KMS-11 (cell line): ENCODE results near the gene UBE2L6.
A peak's percentile ranks its signal among the peaks of the same experiment; 100 is the strongest.

Experiments used
- H2AFZ ChIP-seq: fragments of 200-600 bp; sonication (generic); 2 replicates; pipeline ENCODE4 v1.6.1; 2016; ENCODE audit warnings: antibody characterized with exemption, mixed run types, low read depth
- H3K27ac ChIP-seq: fragments of 200-600 bp; sonication (generic); 2 replicates; pipeline ENCODE4 v1.6.1; 2016; ENCODE audit warnings: mild to moderate bottlenecking, mixed run types
- H3K27me3 ChIP-seq: fragments of 200-600 bp; sonication (generic); 2 replicates; pipeline ENCODE4 v1.6.1; 2017; ENCODE audit warnings: mild to moderate bottlenecking, low read depth, mixed run types, moderate library complexity; ENCODE audit not compliant: insufficient read depth
- H3K36me3 ChIP-seq: fragments of 200-600 bp; sonication (generic); 2 replicates; pipeline ENCODE4 v1.6.1; 2017; ENCODE audit warnings: mild to moderate bottlenecking, mixed run types; ENCODE audit not compliant: insufficient read depth
- H3K4me1 ChIP-seq: fragments of 200-600 bp; sonication (generic); 2 replicates; pipeline ENCODE4 v1.6.1; 2016; ENCODE audit warnings: mild to moderate bottlenecking, low read depth, mixed run types; ENCODE audit not compliant: poor library complexity, severe bottlenecking
- H3K4me2 ChIP-seq: fragments of 200-600 bp; sonication (generic); 2 replicates; pipeline ENCODE4 v1.7.0; 2016; ENCODE audit warnings: mild to moderate bottlenecking, mixed run types
- H3K4me3 ChIP-seq: fragments of 200-600 bp; sonication (generic); IDR thresholded peaks from 2 replicates; pipeline ENCODE4 v1.6.1; 2017; ENCODE audit warnings: low read depth, low read length, mixed read lengths; ENCODE audit not compliant: insufficient read depth
- H3K79me2 ChIP-seq: fragments of 200-600 bp; sonication (generic); 2 replicates; pipeline ENCODE4 v1.6.1; 2016; ENCODE audit warnings: low read depth, mixed run types; ENCODE audit not compliant: insufficient read depth
- H3K9ac ChIP-seq: fragments of 200-600 bp; sonication (generic); 2 replicates; pipeline ENCODE4 v1.6.1; 2016; ENCODE audit warnings: mild to moderate bottlenecking, mixed run types
- H4K20me1 ChIP-seq: fragments of 200-600 bp; sonication (generic); 2 replicates; pipeline ENCODE4 v1.6.1; 2016; ENCODE audit warnings: mild to moderate bottlenecking, mixed run types; ENCODE audit not compliant: insufficient read depth
- TF ChIP-seq, protein P1 (sequence below): fragments of 200-600 bp; sonication (generic); conservative IDR thresholded peaks from 2 replicates; pipeline ENCODE4 v1.6.1; 2017; ENCODE audit warnings: low read depth, mild to moderate bottlenecking, antibody characterized with exemption, low read length, moderate library complexity, mixed read lengths

The UBE2L6 gene

DNA sequence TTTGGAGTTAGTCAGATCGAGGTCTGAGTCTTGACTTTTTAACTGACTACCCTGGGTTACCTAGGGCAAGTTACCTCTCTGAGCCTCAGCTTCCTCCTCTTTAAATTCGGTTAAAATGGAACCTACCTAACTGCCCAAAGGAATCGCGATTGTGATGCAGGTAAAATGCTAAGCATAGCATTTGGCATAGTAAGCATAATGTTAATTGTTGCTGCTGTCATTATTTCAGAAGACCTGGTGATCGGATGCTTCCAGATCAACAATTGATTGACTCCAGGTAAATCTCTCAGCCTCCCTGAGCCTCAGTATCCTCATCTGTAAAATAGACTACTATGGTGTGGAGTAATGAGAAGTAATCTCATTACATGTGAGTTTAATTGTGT, 51.4 kb downstream of the UBE2L6 start:
- no peaks in the 10 kb centered on the region for H3K36me3 ChIP-seq
- H3K4me3 ChIP-seq, result no peak overlapping the region
- peak overlapping the region; percentile 77 for H3K4me2 ChIP-seq
- no peaks in the 10 kb centered on the region for H3K79me2 ChIP-seq
- H3K27ac ChIP-seq, result no peak overlapping the region
- peak overlapping the region; percentile 67; the same call in 1 of the 2 replicates for H3K9ac ChIP-seq
- no peaks in the 10 kb centered on the region for H4K20me1 ChIP-seq
- TF ChIP-seq, protein P1, sequence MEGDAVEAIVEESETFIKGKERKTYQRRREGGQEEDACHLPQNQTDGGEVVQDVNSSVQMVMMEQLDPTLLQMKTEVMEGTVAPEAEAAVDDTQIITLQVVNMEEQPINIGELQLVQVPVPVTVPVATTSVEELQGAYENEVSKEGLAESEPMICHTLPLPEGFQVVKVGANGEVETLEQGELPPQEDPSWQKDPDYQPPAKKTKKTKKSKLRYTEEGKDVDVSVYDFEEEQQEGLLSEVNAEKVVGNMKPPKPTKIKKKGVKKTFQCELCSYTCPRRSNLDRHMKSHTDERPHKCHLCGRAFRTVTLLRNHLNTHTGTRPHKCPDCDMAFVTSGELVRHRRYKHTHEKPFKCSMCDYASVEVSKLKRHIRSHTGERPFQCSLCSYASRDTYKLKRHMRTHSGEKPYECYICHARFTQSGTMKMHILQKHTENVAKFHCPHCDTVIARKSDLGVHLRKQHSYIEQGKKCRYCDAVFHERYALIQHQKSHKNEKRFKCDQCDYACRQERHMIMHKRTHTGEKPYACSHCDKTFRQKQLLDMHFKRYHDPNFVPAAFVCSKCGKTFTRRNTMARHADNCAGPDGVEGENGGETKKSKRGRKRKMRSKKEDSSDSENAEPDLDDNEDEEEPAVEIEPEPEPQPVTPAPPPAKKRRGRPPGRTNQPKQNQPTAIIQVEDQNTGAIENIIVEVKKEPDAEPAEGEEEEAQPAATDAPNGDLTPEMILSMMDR, result no peak
- peaks cover 14% of the 10 kb centered on the region for H3K4me1 ChIP-seq
- H2AFZ ChIP-seq, result peak overlapping the region; percentile 99
- H3K27me3 ChIP-seq, result no peaks in the 10 kb centered on the region

DNA sequence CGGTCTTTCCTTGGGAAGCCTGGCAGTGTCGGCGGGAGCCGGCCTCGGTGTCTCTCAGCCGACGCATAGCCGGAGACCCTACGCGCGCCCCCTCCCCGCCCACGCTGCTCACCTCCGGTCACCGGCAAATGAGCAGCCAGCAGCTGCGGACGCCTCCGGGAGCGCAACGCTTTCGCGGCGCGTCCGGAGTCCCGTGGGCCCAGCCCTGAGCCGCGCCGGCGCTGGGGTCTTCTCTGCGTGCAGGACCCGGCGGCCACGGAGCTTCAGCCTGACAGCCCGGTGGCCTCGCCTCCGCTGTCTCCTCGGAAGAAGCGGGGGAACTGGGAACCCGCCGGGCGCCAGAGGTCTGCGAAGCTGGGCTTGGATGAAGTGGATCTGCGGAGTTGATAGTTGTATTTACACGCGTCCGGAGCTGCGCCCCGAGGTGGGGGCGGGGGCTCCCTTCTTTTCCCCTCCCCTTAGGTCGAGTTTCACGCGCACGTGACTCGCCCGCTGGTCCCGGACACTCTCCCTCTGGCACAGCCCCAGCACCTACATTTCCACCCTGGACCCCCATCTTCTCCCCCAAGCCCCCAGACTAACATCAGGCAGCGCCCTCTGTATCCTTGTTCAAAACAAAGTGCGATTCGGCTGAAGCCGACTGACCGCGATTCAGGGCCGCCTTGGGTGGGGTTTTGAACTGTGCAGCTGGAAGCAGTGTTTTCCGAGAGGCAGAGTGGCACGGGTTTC, 52.0 kb downstream of the UBE2L6 start, which contains the start of gene SLC43A1:
Gene SLC43A1 (minus strand): TSS at position 371 of the 729 bp plus-strand sequence. CDS start 1,591 bp downstream, outside the sequence.
- no peaks in the 10 kb centered on the region for H3K79me2 ChIP-seq
- no peaks in the 10 kb centered on the region for H3K36me3 ChIP-seq
- peak within 1 kb of the TSS; percentile 67; the same call in 1 of the 2 replicates for H3K9ac ChIP-seq
- TF ChIP-seq, protein P1, result no peak
- H3K27me3 ChIP-seq, result no peaks in the 10 kb centered on the region
- H3K4me2 ChIP-seq, result peak within 1 kb of the TSS; percentile 77
- no peaks in the 10 kb centered on the region for H4K20me1 ChIP-seq
- no peak within 1 kb of the TSS for H3K4me3 ChIP-seq
- peak within 1 kb of the TSS; percentile 99 for H2AFZ ChIP-seq
- no peak within 1 kb of the TSS for H3K27ac ChIP-seq
- H3K4me1 ChIP-seq, result peaks cover 14% of the 10 kb centered on the region

DNA sequence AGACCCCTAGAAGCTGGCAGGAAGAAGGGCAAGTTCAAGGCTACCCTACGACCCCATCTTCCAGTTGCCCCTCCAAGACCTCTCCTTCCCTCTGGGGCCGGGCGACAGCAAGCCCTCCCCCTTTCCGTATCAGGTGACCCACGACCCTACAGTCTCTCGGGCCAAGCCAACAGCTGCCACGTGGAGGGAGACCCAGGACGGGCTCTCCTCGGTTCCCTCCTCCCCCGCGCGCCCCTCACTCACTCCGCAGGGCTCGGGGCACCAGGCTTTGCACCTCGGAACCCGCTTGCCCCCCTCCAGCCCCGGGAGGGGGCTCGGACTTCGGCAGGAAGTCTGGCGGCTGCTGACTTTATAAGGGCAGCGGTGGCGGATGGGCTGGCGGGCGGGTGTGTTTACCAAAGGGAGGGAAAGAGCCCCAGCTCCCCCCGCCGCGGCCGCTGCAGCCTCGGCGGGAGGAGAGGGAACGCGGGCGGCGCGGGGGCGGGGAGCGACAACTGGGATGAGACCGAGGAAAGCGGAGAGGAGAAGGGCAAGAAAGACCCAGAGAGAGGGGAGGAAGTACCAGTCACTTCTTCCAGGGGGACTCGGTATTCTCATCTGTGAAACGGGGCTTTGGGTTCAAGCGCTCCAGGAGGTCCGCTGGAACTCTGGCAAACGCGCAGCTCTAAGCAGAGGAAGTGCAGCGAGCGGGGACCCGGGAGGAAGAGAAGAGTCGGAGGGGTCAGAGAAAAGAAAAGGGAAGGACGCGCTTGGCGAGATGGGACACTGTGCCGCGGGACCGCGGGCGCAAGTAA, 52.7 kb downstream of the UBE2L6 start:
- H3K4me3 ChIP-seq, result no peak overlapping the region
- peak overlapping the region; percentile 99 for H2AFZ ChIP-seq

DNA sequence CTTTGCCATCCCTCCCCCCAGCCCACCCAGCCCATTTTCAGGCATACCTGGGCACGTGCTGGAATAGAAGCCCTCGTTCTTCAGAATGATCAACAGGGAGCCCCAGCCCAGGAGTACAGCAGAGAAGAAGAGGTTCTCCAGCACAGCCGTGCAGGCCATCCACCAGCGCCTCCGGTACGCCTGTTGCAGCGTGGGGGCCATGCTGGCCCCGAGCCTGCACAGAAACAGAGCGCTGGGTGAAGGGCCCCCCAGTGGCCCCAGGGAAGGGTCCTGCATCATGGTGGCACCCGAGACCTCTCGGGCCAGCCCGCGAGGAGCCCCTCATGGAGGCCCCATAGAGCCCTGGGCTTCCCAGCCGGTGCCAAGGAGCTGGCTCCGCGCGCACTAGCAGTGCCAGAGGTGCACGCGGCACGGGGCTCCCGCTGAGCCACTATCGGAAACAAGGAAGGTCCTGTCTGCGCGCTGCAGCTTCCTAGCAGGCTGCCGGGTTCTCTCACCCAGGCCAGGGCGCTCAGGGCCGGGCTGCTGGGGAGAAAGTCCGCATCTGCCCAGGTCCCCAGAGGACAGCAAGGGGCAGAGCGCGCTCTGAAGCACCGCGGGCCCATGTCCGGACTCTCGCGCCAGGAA, 53.4 kb downstream of the UBE2L6 start:
- Histone ChIP-seq H3K79me2 (no peaks in the 10 kb centered on the region), H3K4me1 (peaks cover 14% of the 10 kb centered on the region), H3K4me2 (peak overlapping the region; percentile 77; the same call in 1 of the 2 replicates), H4K20me1 (no peaks in the 10 kb centered on the region), H3K27ac (no peak overlapping the region), H3K27me3 (no peaks in the 10 kb centered on the region), H2AFZ (peak overlapping the region; percentile 99), H3K36me3 (no peaks in the 10 kb centered on the region), H3K9ac (peak overlapping the region; percentile 67; the same call in 1 of the 2 replicates), H3K4me3 (no peak overlapping the region)
- TF ChIP-seq, protein P1, result no peak

More for the DNA sequence above, 52.7 kb downstream of the UBE2L6 start:
- Histone ChIP-seq H3K27ac (no peak overlapping the region), H3K4me1 (peaks cover 14% of the 10 kb centered on the region), H3K9ac (peak overlapping the region; percentile 67; the same call in 1 of the 2 replicates), H3K27me3 (no peaks in the 10 kb centered on the region), H3K4me2 (peak overlapping the region; percentile 77), H3K36me3 (no peaks in the 10 kb centered on the region), H4K20me1 (no peaks in the 10 kb centered on the region), H3K79me2 (no peaks in the 10 kb centered on the region)
- TF ChIP-seq, protein P1, result no peak
